Measurements from ENCODE around the gene REXO5. TPM values are rescaled to one million over a fixed set of nuclear protein-coding genes. Genes with fewer than 3 reads are reported as not detected.
A peak's percentile ranks its signal among the peaks of the same experiment; 100 is the strongest.
"Not testable (repeated sequence)": the region's sequence is repeated elsewhere in the genome, so short reads cannot be mapped to it uniquely, and the experiment has no call there.

Gene REXO5
- total RNA-seq, 1 donor from 2014 or later, result 2.5 TPM

DNA sequence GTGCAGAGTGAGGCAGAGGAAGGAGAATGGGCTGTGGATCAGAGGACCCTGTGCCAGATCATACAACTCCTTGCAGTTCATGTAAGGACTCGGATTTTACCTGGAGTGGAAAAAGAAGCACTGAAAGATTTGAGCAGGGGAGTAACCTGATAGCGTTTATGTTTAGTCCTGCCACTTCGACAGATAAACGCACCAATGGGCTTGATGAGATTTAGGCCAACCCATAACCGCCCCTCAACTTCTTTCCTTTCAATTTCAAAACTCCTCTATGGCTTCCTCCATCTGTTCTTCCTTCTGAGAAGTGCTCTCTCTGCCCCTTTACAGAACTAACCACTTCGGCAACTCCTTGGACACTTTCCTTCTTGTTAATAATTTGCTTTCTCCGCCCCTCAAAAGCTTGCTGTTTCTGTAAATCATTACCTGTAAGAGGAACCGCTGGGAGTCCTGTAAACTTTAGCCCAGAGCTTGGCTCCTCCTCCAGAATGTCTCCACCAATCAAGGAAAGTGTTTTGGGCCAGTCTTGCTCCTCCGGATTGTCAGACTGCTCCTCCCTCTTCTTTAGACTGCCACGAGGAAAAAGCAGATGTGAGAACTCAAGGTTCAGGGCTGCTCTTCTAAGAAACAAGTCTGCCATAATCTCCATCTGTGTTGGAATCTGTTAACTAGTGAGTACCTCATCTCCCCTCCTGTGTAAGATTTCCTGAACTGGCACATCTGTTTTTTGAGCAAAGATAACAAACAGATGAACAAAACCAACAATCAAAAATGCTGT, 42.7 kb upstream of the REXO5 start, which contains the start of gene ACSM3:
Gene ACSM3, plus strand, starts transcription at position 554 of the 772 bp plus-strand sequence. CDS start 6,021 bp downstream, outside the sequence.
- no peaks in the 10 kb centered on the region for H3K36me3 Mint-ChIP-seq (ENCODE audit: unreplicated experiment)
- H3K27me3 Mint-ChIP-seq (ENCODE audit: unreplicated experiment), result peaks cover 26% of the 10 kb centered on the region
- H3K27ac Mint-ChIP-seq (ENCODE audit: unreplicated experiment), result peak within 1 kb of the TSS; percentile 81
- H3K4me3 Mint-ChIP-seq (ENCODE audit: unreplicated experiment), result peak within 1 kb of the TSS; percentile 82
- no peak for DNase-seq (ENCODE audit: extremely low spot score, unreplicated experiment)
- peaks cover 10% of the 10 kb centered on the region for H3K4me1 Mint-ChIP-seq (ENCODE audit: unreplicated experiment)
- TF ChIP-seq, protein P1, sequence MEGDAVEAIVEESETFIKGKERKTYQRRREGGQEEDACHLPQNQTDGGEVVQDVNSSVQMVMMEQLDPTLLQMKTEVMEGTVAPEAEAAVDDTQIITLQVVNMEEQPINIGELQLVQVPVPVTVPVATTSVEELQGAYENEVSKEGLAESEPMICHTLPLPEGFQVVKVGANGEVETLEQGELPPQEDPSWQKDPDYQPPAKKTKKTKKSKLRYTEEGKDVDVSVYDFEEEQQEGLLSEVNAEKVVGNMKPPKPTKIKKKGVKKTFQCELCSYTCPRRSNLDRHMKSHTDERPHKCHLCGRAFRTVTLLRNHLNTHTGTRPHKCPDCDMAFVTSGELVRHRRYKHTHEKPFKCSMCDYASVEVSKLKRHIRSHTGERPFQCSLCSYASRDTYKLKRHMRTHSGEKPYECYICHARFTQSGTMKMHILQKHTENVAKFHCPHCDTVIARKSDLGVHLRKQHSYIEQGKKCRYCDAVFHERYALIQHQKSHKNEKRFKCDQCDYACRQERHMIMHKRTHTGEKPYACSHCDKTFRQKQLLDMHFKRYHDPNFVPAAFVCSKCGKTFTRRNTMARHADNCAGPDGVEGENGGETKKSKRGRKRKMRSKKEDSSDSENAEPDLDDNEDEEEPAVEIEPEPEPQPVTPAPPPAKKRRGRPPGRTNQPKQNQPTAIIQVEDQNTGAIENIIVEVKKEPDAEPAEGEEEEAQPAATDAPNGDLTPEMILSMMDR (IDR thresholded peaks at IDR 0.05), result no peak
- peaks cover 7% of the 10 kb centered on the region for H3K9me3 Mint-ChIP-seq (ENCODE audit: unreplicated experiment)

GRCh38 chr16:20764448-20764847, 41.9 kb upstream of the REXO5 start:
- not testable (repeated sequence) for H3K36me3 Mint-ChIP-seq (ENCODE audit: unreplicated experiment); H3K4me3 Mint-ChIP-seq (ENCODE audit: unreplicated experiment); H3K9me3 Mint-ChIP-seq (ENCODE audit: unreplicated experiment); H3K27ac Mint-ChIP-seq (ENCODE audit: unreplicated experiment); DNase-seq (ENCODE audit: extremely low spot score, unreplicated experiment); H3K4me1 Mint-ChIP-seq (ENCODE audit: unreplicated experiment)
- H3K27me3 Mint-ChIP-seq (ENCODE audit: unreplicated experiment), result peaks cover 26% of the 10 kb centered on the region

GRCh38 chr16:20765732-20766131, 40.6 kb upstream of the REXO5 start:
- Mint-ChIP-seq H3K4me1 (ENCODE audit: unreplicated experiment) (peaks cover 10% of the 10 kb centered on the region), H3K4me3 (ENCODE audit: unreplicated experiment) (no peak overlapping the region), H3K36me3 (ENCODE audit: unreplicated experiment) (no peaks in the 10 kb centered on the region), H3K27ac (ENCODE audit: unreplicated experiment) (no peak overlapping the region), H3K9me3 (ENCODE audit: unreplicated experiment) (peaks cover 7% of the 10 kb centered on the region), H3K27me3 (ENCODE audit: unreplicated experiment) (peaks cover 33% of the 10 kb centered on the region)
- DNase-seq (ENCODE audit: extremely low spot score, unreplicated experiment), result no peak
- TF ChIP-seq, protein P1 (IDR thresholded peaks at IDR 0.05), result no peak

DNA sequence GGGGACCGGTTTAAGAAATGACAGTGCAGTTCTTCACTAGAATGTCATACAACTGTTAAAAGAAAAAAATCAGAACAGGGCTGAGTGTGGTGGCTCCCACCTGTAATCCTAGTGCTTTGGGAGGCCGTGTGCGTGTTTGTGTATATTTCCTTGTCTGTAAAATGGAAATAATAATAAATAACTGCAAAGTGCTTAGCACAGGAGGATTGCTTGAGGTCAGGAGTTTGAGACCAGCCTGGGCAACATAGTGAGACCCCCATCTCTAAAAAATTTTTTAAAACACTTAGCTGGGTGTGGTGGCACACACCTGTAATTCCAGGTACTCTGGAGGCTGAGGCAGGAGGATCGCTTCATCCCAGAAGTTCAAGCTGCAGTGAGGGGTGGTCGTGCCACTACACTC, 40.0 kb upstream of the REXO5 start:
- no peak overlapping the region for H3K4me3 Mint-ChIP-seq (ENCODE audit: unreplicated experiment)
- H3K4me1 Mint-ChIP-seq (ENCODE audit: unreplicated experiment), result peaks cover 10% of the 10 kb centered on the region
- no peak overlapping the region for H3K27ac Mint-ChIP-seq (ENCODE audit: unreplicated experiment)
- H3K27me3 Mint-ChIP-seq (ENCODE audit: unreplicated experiment), result peaks cover 35% of the 10 kb centered on the region
- H3K36me3 Mint-ChIP-seq (ENCODE audit: unreplicated experiment), result no peaks in the 10 kb centered on the region
- H3K9me3 Mint-ChIP-seq (ENCODE audit: unreplicated experiment), result peaks cover 7% of the 10 kb centered on the region
- TF ChIP-seq, protein P1 (IDR thresholded peaks at IDR 0.05), result no peak
- DNase-seq (ENCODE audit: extremely low spot score, unreplicated experiment), result no peak

- no peak for DNase-seq (ENCODE audit: extremely low spot score, unreplicated experiment)
- no peak overlapping the region for H3K4me3 Mint-ChIP-seq (ENCODE audit: unreplicated experiment)
Measured at GRCh38 chr16:20767577-20767976, 38.8 kb upstream of the REXO5 start.

More at GRCh38 chr16:20767577-20767976, 38.8 kb upstream of the REXO5 start:
- H3K9me3 Mint-ChIP-seq (ENCODE audit: unreplicated experiment), result peaks cover 2% of the 10 kb centered on the region
- H3K27me3 Mint-ChIP-seq (ENCODE audit: unreplicated experiment), result peaks cover 31% of the 10 kb centered on the region
- TF ChIP-seq, protein P1 (IDR thresholded peaks at IDR 0.05), result no peak
- no peak overlapping the region for H3K27ac Mint-ChIP-seq (ENCODE audit: unreplicated experiment)
- H3K4me1 Mint-ChIP-seq (ENCODE audit: unreplicated experiment), result peaks cover 10% of the 10 kb centered on the region
- no peaks in the 10 kb centered on the region for H3K36me3 Mint-ChIP-seq (ENCODE audit: unreplicated experiment)
